GM18873 (cell line): ENCODE measurements around the gene MTR.

ENCODE experiments used
- ATAC-seq: cut with Tn5 transposase; IDR thresholded peaks from one replicate; pipeline ENCODE4 v1.9.1; 2021; ENCODE audit warnings: mild to moderate bottlenecking, moderate library complexity, moderate number of reproducible peaks; ENCODE audit not compliant: unreplicated experiment, low FRiP score

MTR gene

DNA sequence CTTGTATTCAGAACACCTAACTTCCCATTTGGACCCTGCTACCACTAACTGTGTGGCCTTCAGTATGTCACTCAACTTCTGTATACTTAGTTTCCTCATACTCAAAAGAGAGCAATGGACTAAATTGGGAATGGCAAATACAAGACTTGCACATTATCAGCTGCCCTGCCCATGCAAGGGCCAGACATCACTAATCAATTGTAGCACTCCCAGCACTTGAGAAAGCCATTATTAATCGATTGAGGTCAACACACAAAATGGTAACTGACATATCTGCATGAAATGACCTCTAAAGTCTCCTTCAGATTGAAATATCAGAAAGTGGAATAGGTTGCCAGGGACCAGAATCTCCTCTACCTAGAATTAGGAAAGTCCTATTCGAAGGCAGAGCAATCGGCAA, 149.9 kb downstream of the MTR start:
- ATAC-seq: no peak

DNA sequence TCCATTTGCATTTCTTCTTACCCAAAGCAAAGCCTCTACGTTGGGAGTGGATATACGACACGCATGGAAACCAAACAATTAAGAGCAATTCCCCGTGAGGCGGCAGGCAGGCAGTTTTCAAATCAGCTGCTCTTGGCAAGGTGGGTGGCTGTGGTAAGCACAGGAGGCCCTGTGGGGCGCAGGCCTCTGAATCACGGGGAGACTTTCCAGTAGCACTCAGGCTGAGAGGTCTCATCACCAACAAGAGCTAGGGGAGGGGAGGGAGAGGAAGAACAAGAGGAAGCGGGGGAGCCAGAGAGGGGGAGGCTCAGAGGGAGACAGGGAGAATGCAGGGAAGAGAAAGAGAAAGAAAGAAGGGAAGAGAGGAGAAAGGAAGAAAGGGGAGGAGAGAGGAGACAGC, 152.7 kb downstream of the MTR start:
- no peak for ATAC-seq

DNA sequence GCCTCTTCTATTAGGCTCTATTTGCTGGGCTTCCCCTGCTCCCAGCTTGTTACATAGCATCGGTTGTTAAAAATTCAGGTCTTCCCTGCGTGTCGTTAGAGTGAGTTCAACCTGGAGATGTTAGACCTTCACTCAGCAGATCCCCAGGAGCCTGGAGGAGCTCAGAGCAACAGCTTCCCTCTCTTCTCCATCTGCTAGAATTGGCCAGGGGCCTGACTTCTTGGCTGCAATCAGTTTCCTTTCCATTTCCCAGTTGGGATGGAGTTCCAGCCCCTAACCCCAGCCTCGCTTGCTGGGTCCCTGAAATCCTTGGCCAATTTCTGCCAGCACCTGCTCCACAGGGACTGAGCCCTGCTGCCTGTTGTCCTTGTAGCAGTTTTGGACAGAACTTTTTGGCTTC, 153.3 kb downstream of the MTR start:
- ATAC-seq: no peak

DNA sequence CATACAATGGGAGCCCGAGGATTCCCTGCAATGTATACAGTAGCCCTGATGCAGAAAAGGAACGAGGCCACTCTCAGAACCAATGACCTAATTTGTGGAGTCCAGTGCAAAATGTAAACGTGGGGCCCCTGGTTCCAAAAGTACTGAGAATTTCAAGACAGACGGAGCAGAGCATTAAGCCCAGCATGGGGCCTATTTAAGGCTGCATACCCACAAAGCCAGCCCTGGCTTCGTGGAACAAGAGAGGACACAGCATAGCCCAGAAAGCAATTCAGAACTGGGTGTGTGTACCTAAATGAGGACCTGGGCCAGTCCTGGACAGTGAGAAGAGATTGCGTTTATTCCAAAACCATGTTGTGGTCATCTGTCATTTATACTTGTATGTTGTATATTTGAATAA, 153.9 kb downstream of the MTR start:
- no peak for ATAC-seq

DNA sequence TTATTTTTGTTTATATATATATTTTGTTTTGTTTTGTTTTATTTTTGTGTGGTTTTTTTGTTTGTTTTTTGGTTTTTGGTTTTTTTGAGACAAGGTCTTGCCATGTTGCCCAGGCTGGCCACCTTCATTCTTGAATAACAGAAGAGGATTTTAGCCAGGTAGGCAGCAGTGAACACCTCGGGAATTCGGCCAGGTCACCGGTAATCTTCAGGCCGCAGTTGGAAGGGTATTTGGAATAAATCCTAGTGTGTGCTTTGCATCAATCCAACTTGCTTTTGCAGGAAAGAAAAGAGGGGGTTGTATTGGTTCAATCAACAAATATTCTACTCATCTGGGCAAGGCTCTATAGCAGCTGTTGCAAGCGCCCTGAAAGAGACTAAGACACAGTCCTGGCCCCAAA, 155.3 kb downstream of the MTR start:
- no peak for ATAC-seq

DNA sequence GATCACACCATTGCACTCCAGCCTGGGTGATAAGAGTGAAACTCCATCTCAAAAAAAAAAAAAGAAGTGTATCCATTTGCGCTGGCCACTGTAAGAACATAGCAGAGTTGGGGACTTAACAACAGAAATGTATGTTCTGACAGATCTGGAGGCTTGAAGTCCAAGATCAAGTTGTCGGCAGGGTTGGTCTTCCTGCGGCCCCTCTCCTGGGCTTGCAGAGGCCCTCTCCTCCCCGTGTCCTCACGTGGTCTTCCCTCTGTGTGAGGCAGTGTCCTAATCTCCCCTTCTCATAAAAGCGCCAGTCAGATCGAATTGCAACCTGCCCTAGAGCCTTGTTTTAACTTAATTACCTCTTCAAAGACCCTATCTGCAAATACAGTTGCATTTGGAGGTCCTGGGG, 156.6 kb downstream of the MTR start:
- no peak for ATAC-seq

DNA sequence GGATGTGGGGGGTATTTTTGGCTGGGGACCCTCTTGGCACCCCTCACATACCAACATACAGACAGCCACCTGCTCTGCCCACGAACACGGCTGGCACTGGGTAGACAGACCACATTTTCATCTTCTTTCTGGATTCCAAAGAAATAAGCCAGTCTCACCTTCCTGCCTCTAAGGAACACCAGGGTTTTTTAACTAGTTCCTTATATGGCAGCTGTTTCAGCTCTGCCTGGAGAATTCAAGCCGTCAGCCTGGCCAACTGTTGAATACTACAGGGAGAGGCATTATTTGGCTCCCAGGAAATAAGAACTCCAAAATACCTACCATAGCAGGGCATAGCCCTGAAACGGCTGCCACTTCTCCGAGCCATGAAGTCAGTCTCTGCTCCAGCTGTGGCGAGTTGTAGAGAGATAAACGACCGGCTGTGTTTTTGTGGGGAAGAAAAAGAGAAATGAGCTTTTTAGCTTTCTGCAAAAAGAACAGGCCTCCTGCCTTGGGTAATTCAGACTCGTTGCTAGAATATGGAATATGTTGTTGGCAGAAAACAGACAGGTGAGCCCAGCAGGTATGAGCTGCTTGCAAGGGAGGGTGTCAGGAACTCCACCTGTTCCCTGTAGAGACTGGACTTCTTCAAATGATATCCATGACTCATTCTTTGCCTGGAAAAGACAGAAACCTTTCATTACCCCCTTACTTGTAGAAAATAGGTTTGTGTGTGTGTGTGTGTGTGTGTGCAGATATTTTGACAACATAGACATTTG, 157.3 kb downstream of the MTR start:
- ATAC-seq: no peak

DNA sequence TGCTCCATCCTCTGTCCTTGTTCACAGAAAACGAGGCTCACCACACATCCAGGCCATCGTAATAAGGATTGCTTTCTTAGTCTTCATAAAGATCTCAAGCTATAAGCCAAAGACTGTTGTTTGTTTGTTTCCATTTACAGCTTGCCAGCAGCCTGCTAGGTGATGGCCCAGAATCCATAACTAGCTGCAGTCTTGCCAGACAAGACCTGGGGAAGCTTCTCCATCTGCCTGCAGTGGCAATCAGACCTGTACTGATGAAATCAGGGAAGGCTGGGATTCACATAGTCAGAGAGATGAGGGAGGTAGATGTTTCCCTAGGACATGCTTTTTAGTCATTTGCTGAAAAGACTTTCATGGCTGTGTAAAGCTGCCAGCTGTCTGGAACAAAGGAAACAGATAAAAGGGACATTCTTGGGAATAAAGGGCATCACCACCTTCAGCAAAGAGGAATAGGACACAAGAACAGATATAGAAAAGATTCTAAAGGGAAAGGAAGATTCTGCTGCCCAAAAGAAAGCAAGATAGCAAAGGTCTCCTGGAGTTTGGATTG, 158.1 kb downstream of the MTR start:
- no peak for ATAC-seq
